Karpas-422 (cell line): ENCODE results near the gene SLC14A1. TPM values are rescaled to one million over a fixed set of nuclear protein-coding genes. Genes with fewer than 3 reads are reported as not detected.
A peak's percentile ranks its signal among the peaks of the same experiment; 100 is the strongest.

Source experiments
- DNase-seq: peaks from one replicate; pipeline ENCODE4 v3.0.0-alpha.2; 2015
- H2AFZ ChIP-seq: fragments of 200-600 bp; sonication (generic); 2 replicates; pipeline ENCODE4 v1.6.1; 2014; ENCODE audit warnings: antibody characterized with exemption, low read length, mixed read lengths
- H3K27ac ChIP-seq: fragments of 200-600 bp; sonication (generic); 2 replicates; pipeline ENCODE4 v1.5.1; 2014; ENCODE audit warnings: mild to moderate bottlenecking, low read length, moderate library complexity
- H3K27me3 ChIP-seq: fragments of 200-600 bp; sonication (generic); 2 replicates; pipeline ENCODE4 v1.6.1; 2014; ENCODE audit warnings: low read length, mixed read lengths
- H3K36me3 ChIP-seq: fragments of 200-600 bp; sonication (generic); 2 replicates; pipeline ENCODE4 v1.6.1; 2014; ENCODE audit warnings: low read length, mixed read lengths; ENCODE audit not compliant: insufficient read depth
- H3K4me1 ChIP-seq: fragments of 200-600 bp; sonication (generic); 2 replicates; pipeline ENCODE4 v1.6.1; 2014; ENCODE audit warnings: mild to moderate bottlenecking, low read length, mixed read lengths
- H3K4me2 ChIP-seq: fragments of 200-600 bp; sonication (generic); 2 replicates; pipeline ENCODE4 v1.6.1; 2014; ENCODE audit warnings: low read length, low read depth, mild to moderate bottlenecking; ENCODE audit not compliant: poor library complexity, severe bottlenecking
- H3K4me3 ChIP-seq: fragments of 200-600 bp; sonication (generic); 2 replicates; pipeline ENCODE4 v1.5.1; 2014; ENCODE audit warnings: mild to moderate bottlenecking, antibody characterized with exemption, low read length, mixed read lengths
- H3K79me2 ChIP-seq: fragments of 200-600 bp; sonication (generic); 2 replicates; pipeline ENCODE4 v1.6.1; 2014; ENCODE audit warnings: mild to moderate bottlenecking, low read length, mixed read lengths
- H3K9ac ChIP-seq: fragments of 200-600 bp; sonication (generic); 2 replicates; pipeline ENCODE4 v1.6.0; 2014; ENCODE audit warnings: low read length
- H3K9me2 ChIP-seq: fragments of 200-600 bp; sonication (generic), shearing (Covaris generic); replicated peaks from 2 replicates; pipeline ENCODE4 v1.6.0; 2014; ENCODE audit warnings: mild to moderate bottlenecking, low read length, moderate library complexity; ENCODE audit not compliant: insufficient read depth
- H3K9me3 ChIP-seq: fragments of 300-700, 200-600 bp; sonication (generic); 2 replicates; pipeline ENCODE4 v1.6.1; 2014; ENCODE audit warnings: low read length, mixed read lengths
- H4K20me1 ChIP-seq: fragments of 200-600 bp; sonication (generic); 2 replicates; pipeline ENCODE4 v1.6.1; 2014; ENCODE audit warnings: mild to moderate bottlenecking, antibody characterized with exemption, low read length, low read depth; ENCODE audit not compliant: insufficient read depth
- total RNA-seq: library from RNA; depleted of rRNA; stranded (reverse); fragments of >200 nt; shearing (Covaris generic); gene quantifications from 2 replicates; pipeline ENCODE4 v1.2.3, GENCODE V29; 2014; ENCODE audit warnings: low replicate concordance

Gene SLC14A1
- total RNA-seq, 1 experiment from 2014 or later = not detected

DNA sequence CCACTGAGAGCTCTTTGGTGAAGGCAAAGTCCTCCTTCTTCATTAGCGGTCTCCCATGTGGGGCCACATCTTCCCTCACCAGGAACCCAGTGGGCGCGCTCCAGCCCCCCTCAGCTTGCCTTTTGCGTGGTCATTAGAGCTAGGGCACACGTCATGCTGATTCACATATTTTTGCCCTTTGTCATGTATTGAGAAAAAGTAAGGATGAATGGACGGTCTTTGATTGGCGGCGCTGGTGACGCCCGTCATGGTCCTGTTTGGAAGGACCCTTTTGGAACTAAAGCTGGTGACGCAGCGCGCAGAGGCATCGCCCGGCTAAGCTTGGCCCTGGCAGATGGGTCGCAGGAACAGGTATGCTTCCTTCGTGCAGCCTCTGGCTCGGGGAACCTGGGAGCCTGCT lies 3.1 kb downstream of the SLC14A1 start:
- Histone ChIP-seq H3K79me2 (no peaks in the 10 kb centered on the region), H4K20me1 (no peaks in the 10 kb centered on the region), H3K27me3 (no peaks in the 10 kb centered on the region), H3K9me2 (no peaks in the 10 kb centered on the region), H3K36me3 (no peaks in the 10 kb centered on the region), H3K4me2 (no peak overlapping the region), H2AFZ (no peak overlapping the region), H3K9ac (no peak overlapping the region), H3K9me3 (no peaks in the 10 kb centered on the region), H3K27ac (no peak overlapping the region), H3K4me1 (no peaks in the 10 kb centered on the region), H3K4me3 (no peak overlapping the region)
- no peak for DNase-seq

DNA sequence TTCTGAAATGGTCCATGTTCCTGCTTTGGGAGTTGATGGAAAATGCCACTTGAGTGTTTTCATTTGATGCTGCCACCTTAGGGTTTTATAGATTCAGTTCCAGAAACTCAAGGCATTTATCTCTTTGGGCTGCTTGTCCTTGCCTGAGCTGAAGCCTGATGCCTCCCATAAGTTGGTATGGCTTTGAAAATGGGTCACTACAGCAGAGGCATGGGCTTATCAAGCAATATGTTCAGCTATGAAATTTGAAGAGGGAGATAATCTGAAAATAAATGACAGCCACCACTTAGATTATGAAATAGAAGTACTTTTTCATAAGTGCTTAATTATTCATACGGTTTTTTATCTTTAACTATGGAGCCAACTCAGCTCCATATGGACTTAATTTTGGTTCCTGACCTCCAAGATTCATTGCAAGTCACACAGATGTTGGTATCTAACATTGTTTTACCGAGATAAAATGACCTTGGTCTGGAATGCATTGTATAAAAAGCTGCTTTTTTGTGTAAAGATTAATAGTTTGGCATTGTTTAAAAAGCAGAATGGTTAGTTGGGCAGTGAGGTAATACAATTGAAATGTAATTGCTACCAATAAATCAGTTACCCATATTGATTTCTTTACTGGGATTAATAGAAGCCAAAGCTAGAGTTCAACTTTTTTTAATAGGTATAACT lies 4.5 kb downstream of the SLC14A1 start:
- Histone ChIP-seq H2AFZ (no peak overlapping the region), H4K20me1 (no peaks in the 10 kb centered on the region), H3K9me3 (no peaks in the 10 kb centered on the region), H3K9ac (no peak overlapping the region), H3K36me3 (no peaks in the 10 kb centered on the region), H3K27me3 (no peaks in the 10 kb centered on the region), H3K4me2 (no peak overlapping the region), H3K9me2 (no peaks in the 10 kb centered on the region), H3K4me1 (no peaks in the 10 kb centered on the region), H3K79me2 (no peaks in the 10 kb centered on the region), H3K4me3 (no peak overlapping the region), H3K27ac (no peak overlapping the region)
- DNase-seq = no peak

DNA sequence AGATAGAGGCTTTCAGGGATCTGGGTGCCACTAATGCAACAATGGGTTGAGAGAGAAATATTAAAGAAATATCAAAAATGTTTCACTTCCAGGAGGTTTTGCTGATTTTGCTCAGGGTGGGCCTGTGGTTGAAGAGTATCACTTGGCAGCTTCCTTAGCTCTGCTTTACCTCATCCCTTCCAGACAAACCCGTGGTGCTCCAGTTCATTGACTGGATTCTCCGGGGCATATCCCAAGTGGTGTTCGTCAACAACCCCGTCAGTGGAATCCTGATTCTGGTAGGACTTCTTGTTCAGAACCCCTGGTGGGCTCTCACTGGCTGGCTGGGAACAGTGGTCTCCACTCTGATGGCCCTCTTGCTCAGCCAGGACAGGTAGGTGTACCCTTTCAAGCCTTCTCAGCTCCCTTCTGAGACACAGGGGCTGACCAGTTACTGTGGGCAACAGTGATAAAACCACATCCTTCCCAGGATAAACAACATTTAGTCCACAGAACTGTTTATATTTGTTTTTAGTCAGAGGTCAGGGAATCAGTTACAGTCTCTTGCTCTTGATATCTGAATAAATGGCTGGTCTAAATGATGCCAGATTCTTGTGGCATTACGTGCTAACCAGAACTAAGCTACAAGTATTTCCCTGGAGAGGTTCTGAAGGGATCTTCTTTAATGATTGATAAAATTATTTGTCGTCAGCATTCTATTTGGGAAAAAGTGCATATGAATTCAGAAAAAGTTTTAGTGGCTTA lies 7.0 kb downstream of the SLC14A1 start:
- H3K4me2 ChIP-seq = no peak overlapping the region
- no peaks in the 10 kb centered on the region for H3K9me2 ChIP-seq
- no peaks in the 10 kb centered on the region for H3K27me3 ChIP-seq
- H4K20me1 ChIP-seq = no peaks in the 10 kb centered on the region
- H3K9me3 ChIP-seq = no peaks in the 10 kb centered on the region
- H2AFZ ChIP-seq = no peak overlapping the region
- H3K9ac ChIP-seq = no peak overlapping the region
- DNase-seq = no peak
- no peak overlapping the region for H3K4me3 ChIP-seq
- H3K27ac ChIP-seq = no peak overlapping the region
- H3K79me2 ChIP-seq = no peaks in the 10 kb centered on the region
- peaks cover 6% of the 10 kb centered on the region for H3K4me1 ChIP-seq
- no peaks in the 10 kb centered on the region for H3K36me3 ChIP-seq

DNA sequence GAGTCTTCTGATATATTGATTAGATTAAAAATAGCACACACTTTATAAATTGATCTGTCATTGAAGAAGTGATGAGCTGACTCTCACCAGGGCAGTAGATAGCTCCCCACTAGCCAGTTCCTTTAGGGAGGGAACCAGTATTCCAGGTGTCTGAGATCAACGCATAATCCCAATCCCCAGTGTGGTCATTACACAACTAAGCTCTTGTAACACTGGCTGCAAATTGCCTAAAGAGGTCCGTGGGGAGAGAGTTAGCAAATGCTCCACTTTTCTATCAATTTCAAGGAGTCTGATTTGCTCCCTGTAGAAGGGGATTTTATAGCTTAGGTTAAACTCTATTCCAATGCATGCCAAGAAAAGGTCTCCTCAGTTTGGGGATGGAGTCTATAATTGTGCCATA lies 7.7 kb downstream of the SLC14A1 start:
- no peaks in the 10 kb centered on the region for H3K36me3 ChIP-seq
- no peak overlapping the region for H3K27ac ChIP-seq
- H4K20me1 ChIP-seq = no peaks in the 10 kb centered on the region
- H3K79me2 ChIP-seq = no peaks in the 10 kb centered on the region
- no peaks in the 10 kb centered on the region for H3K9me2 ChIP-seq
- DNase-seq = no peak
- no peak overlapping the region for H2AFZ ChIP-seq
- no peak overlapping the region for H3K4me3 ChIP-seq
- peaks cover 6% of the 10 kb centered on the region for H3K4me1 ChIP-seq
- no peak overlapping the region for H3K4me2 ChIP-seq
- H3K9ac ChIP-seq = no peak overlapping the region
- no peaks in the 10 kb centered on the region for H3K9me3 ChIP-seq
- no peaks in the 10 kb centered on the region for H3K27me3 ChIP-seq

DNA sequence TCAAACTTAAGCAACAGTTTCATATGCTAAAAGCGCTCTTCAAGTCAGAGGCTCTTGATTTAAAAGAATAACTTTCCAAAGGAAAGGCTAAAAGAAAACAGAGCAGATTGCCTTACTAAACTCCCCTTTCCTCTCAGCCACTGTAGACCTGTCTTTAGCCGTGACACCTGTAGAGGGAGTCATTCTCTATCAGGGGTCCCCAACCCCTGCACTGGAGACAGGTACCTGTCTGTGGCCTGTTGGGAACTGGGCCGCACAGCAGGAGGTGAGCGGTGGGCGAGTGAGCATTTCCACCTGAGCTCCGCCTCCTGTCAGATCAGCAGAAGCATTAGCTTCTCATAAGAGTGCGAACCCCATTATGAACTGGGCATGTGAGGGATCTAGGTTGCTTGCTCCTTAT lies 9.6 kb downstream of the SLC14A1 start:
- H3K9me2 ChIP-seq = no peaks in the 10 kb centered on the region
- no peaks in the 10 kb centered on the region for H4K20me1 ChIP-seq
- H2AFZ ChIP-seq = no peak overlapping the region
- no peaks in the 10 kb centered on the region for H3K36me3 ChIP-seq
- no peak overlapping the region for H3K27ac ChIP-seq
- peaks cover 14% of the 10 kb centered on the region for H3K4me1 ChIP-seq
- H3K9me3 ChIP-seq = no peaks in the 10 kb centered on the region
- H3K4me3 ChIP-seq = no peak overlapping the region
- no peaks in the 10 kb centered on the region for H3K27me3 ChIP-seq
- H3K79me2 ChIP-seq = no peaks in the 10 kb centered on the region
- DNase-seq = peak; percentile 68
- no peak overlapping the region for H3K9ac ChIP-seq
- H3K4me2 ChIP-seq = no peak overlapping the region

DNA sequence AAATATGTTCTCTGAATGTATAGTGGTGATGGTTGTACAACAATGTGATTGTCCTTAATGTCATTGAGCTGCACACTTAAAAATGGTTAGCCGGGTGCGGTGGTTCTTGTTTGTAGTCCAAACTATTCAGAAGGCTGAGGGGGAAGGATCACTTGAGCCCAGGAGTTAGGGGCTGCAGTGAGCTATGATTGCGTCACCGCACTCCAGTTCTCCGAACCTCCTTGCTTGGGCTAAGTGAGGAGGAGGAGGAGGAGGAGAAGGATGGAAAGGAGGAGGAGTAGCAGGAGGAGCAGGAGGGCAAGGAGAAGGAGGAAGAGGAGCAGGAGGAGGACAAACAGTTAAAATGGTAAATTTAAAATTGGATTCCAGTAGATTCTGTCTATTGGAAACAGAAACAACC lies 10.5 kb downstream of the SLC14A1 start:
- peaks cover 14% of the 10 kb centered on the region for H3K4me1 ChIP-seq
- no peaks in the 10 kb centered on the region for H3K27me3 ChIP-seq
- DNase-seq = no peak
- no peaks in the 10 kb centered on the region for H3K9me2 ChIP-seq
- H3K4me2 ChIP-seq = no peak overlapping the region
- no peak overlapping the region for H3K27ac ChIP-seq
- H2AFZ ChIP-seq = no peak overlapping the region
- no peak overlapping the region for H3K9ac ChIP-seq
- H3K36me3 ChIP-seq = no peaks in the 10 kb centered on the region
- no peaks in the 10 kb centered on the region for H4K20me1 ChIP-seq
- H3K4me3 ChIP-seq = no peak overlapping the region
- no peaks in the 10 kb centered on the region for H3K9me3 ChIP-seq
- H3K79me2 ChIP-seq = no peaks in the 10 kb centered on the region

DNA sequence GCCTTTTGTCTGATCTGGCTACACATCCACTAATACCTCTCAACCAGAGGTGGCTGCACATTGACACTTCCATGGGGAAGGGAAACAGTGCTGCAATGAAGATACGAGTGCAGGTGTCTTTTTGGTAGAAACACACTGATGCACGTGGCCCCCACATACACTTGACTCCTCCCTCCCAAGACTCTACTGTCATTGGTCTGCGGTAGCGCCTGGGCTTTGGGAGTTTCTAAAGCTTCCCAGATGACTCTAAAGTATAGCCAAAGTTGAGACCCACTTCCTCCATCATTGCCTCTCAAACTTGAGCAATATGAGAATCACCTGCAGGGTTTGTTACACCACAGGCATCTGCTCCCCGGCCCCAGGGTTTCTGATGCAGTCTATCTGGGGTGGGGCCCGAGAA lies 11.0 kb downstream of the SLC14A1 start:
- no peak overlapping the region for H2AFZ ChIP-seq
- no peak overlapping the region for H3K4me3 ChIP-seq
- no peak for DNase-seq
- H3K27me3 ChIP-seq = no peaks in the 10 kb centered on the region
- H3K27ac ChIP-seq = no peak overlapping the region
- no peaks in the 10 kb centered on the region for H3K36me3 ChIP-seq
- H3K4me1 ChIP-seq = peaks cover 14% of the 10 kb centered on the region
- no peak overlapping the region for H3K9ac ChIP-seq
- no peak overlapping the region for H3K4me2 ChIP-seq
- H3K9me2 ChIP-seq = no peaks in the 10 kb centered on the region
- H3K79me2 ChIP-seq = no peaks in the 10 kb centered on the region
- H3K9me3 ChIP-seq = no peaks in the 10 kb centered on the region
- H4K20me1 ChIP-seq = no peaks in the 10 kb centered on the region

DNA sequence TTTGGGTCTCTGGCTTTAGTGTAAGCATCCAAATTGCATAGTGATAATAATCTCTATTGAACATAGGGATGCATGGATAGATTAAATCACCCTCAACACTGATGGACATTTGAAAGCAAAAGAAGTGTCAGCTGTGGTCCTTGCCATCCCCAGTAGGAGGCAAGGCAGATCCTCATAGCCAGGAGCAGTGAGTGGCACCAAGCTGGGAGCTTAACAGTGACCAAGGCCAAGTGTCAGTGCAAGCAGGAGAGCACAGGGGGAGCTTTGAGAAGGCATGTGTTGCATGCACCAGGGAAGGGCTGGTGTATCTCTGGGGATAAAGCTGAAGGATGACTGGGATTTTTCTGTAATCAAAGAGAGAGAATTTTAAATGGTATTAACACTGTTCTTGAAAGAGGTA lies 14.7 kb downstream of the SLC14A1 start:
- Histone ChIP-seq H3K9me3 (no peaks in the 10 kb centered on the region), H3K4me3 (no peak overlapping the region), H4K20me1 (no peaks in the 10 kb centered on the region), H3K79me2 (no peaks in the 10 kb centered on the region), H3K9me2 (no peaks in the 10 kb centered on the region), H3K4me1 (peaks cover 14% of the 10 kb centered on the region), H3K36me3 (no peaks in the 10 kb centered on the region), H3K9ac (no peak overlapping the region), H3K27me3 (no peaks in the 10 kb centered on the region), H3K4me2 (no peak overlapping the region), H3K27ac (no peak overlapping the region), H2AFZ (no peak overlapping the region)
- DNase-seq = no peak
